DMS153 treated with DMSO at 0.1 percent for 48 hours (cell line): Measurements from ENCODE around the gene C1QL1.

ENCODE experiments used
- DNase-seq: peaks from one replicate; lab custom pipeline; 2025; ENCODE audit not compliant: unreplicated experiment; lab: John Stamatoyannopoulos, UW

The C1QL1 gene

GRCh38 chr17:44968225-44969143, at the start of gene C1QL1:
TSS of gene C1QL1 (minus strand) at chr17:44968303. CDS start at chr17:44968048, 255 bp downstream.
- peak; percentile 61 for DNase-seq

- no peak for DNase-seq
Observed at GRCh38 chr17:45016823-45017222, 48.7 kb upstream of the C1QL1 start.

DNA sequence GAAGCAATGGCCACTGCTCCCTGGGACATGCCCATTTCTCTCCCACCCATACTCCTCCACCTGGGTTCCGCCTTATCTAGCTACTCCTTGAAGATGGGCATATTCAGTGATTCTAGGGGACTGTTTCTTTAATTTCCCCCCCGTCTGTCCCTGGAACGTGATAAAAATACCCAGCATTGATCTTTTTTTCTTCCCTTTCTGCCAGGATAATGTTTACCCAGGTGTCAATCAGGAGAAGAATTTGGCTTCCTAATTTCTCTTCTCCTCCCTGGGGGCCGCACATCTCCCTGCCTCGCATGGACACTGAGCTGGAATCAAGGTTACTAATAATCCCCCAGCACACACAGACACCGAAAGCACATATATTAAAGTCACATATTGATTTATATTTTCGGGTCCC, 48.1 kb upstream of the C1QL1 start:
- DNase-seq: no peak

- DNase-seq: no peak
Observed at GRCh38 chr17:45013021-45013997, 45.2 kb upstream of the C1QL1 start.

DNA sequence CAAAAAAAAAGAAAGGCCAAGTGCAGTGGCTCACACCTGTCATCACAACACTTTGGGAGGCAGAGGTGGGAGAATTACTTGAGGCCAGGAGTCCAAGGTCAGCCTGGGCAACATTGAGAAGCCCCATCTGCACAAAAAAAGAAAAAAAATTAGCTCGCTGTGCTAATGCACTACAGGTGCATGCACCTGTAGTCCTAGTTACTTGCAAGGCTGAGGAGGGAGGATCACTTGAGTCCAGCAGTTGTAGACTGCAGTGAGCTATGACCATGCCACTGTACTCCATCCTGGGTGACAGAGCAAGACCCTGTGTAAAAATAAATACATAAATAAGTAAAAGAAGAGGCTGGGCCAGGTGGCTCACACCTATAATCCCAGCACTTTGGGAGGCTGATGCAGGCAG, 43.7 kb upstream of the C1QL1 start:
- no peak for DNase-seq

DNA sequence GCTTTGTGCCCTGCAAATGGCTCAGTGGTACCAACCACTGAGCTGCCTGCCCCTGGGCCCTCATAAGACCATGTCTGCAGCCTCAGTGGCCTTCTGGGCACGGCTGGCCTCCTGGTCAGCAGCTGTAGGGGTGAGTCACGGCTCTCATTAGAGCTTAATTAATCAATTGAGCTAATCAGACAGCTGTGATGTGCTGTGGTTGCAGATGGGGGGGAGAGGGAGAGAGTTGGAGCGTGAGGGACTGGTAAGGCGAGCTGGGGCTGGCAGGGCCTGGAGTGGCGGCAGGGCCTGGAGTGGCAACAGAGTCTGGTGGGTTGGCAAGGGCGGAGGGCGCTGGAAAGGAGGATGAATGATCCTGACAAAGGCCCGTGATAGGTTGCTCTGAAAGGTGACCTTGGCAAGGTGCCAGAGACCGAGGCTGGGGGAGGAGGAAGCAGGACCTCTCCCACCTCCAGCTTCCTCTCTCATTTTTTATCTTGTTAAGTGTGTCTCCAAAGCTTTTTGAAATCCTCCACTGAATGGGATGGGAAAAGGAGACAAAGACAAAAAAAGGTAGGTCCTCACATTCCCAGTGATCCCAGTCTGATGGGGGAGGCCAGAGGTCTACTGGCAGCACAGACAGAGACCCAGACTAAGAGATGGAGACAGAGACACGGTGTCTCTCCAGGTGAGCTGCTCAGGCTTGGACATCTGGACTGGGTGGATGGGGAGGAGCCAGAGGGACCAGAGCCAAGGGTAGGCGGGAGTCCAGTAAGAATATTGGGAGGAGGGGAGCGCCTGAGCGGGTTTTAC, 41.8 kb upstream of the C1QL1 start:
- peak; percentile 12 for DNase-seq

- no peak for DNase-seq
Observed at GRCh38 chr17:45008216-45008615, 40.1 kb upstream of the C1QL1 start.

DNA sequence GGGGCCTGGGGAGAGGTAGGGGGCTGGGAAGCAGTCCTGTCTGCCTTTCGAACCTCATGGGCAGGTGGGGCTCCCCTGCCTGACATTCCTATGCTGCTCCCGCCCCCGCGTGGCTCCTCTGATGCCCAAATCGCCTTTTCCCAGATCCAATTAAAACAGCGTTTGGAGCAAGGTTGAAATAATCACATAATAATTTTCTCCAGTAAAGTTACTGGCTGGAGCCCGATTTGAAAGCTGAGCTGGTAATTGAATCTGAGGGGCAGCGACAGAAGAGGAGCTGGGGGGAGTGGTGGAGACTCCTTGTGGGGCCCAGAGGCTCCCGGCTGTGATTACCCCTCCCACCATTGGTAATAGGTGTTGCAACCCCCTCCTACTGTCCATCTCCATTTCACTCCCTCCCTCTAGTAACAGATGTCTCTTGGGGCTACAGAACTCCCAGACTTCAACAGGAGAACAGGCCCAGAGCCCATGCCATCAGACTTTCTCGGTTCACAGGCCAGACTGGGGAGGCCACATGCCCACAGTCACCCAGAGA, 38.9 kb upstream of the C1QL1 start:
- DNase-seq: no peak

DNA sequence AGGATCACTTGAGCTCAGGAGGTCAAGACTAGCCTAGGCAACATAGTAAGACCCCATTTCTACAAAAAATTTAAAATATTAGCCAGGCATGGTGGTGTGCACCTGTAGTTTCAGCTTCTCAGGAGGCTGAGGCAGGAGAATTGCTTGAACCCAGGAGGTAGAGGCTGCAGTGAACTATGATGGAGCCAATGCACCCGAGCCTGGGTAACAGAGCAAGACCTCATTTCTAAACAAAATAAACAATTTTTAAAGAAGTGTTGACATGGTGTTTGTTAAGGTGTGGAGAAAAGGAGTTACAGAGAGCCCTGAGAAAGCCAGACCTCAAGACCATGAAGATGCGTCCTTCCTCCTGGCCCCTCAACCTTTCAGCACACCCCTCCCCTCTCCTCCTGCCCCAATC, 37.6 kb upstream of the C1QL1 start:
- DNase-seq: no peak

DNA sequence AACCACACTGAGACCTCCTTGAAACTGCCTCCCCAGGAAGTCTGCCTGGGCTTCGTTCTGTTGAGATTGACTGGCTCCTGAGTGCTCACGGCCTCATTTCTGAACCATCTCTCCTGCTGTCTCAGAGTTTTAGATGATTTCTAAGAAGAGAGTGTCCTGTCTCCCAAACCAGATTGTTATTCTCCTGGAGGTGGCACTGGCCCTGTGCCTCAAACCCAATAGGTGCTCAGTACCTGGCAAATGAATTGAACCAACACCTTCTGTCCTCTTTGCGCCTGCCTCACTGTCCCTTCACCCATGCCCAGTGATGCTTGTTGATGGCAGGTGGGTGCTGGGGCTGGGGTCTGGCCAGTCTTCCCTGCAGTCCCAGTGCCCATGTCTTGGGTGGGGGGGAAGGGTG, 36.3 kb upstream of the C1QL1 start:
- no peak for DNase-seq

DNA sequence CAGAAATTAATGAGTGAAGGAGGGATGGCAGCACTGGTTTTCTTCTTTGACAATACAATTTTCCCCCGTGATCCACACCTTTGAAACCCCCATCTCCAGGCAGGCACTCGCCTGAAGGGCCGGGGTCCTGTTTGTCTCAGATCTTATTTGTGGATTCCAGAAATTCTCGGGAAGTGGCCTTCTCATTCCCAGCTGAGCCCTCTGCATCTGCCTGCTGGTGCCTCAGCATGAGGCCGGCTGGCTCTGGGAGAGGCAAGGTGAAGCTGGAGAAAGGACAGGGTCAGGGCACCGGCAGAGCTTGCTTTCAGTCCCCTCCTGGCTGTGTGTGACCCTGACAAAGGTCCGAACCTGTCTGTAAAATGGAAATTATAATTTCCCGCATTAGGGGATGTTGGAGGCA, 35.8 kb upstream of the C1QL1 start:
- DNase-seq: no peak

- DNase-seq: no peak
Observed at GRCh38 chr17:45001310-45001709, 33.2 kb upstream of the C1QL1 start.

DNA sequence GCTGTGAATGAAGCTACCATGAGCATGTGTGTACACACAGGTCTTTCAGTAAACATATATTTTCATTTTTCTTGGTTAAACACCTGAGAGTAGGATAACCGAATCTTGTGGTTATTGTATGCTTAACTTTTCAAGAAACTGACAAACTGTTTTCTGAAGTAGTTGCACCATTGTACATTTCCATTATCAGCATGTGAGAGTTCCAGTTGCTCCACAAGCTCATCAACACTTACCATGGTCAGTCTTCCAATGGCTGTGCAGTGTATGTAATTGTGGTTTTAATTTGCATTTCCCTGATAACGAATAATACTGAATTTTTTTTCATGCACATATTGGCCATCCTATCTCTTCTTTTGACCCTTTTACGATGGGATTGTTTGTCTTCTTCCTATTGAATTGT, 31.3 kb upstream of the C1QL1 start:
- DNase-seq: no peak

DNA sequence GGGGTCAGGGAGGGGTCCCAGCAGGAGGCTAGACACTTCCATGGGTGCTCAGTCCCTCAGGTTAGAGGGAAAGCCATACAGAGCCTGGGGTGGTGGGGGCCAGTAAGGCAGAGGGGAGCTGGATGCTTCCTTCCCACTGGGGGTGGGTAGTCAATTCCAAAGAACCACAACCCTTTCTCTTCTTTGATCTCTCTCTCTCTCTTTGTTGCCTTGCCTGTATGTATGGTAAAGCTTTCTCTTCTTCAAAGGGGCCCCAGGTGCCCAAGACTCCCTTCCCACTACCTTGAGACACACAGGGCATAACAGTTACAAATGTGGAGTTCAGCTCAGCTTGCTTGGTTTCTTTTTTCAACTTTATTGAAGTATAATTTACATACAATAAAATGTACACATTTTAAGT, 30.5 kb upstream of the C1QL1 start:
- DNase-seq: no peak

DNA sequence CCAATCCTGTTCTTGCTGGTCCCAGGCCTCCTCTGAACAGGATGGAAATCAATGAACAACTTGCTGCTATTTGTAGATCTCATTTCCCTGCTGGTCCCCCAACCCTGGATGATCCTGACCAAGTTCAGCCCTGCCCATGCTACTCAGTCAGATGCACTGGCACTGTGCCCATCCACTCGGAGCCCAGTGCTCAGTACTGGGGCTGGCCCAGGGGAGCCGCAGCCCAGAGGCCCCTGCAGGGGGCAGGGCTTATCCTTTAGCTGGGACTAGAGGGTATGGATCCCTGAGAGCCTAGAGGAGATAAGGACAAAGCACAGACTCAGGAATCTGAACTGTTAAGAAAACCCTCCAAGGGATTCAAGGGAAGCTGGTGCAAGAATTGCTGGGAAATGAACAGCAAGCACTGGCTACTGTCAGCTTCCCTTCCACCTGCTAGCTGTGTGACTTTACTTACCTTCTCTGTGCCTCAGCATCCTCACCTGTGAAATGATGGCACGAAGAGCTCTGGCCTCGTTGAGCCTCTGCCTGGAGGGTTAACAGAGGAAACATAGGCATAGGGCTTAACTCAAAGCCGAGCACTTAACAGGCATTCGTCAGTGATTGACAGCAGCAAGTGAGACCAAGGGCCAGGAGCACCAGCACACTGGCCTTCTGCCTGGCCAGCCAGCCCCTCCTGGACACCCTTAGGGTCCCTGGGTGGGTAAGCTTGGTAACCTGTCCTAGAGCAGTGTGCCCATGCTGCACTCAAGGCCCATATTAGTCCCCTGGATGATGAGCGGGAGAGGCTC, 29.8 kb upstream of the C1QL1 start:
- DNase-seq: no peak

- DNase-seq: no peak
Observed at GRCh38 chr17:44996304-44996703, 28.2 kb upstream of the C1QL1 start.

DNA sequence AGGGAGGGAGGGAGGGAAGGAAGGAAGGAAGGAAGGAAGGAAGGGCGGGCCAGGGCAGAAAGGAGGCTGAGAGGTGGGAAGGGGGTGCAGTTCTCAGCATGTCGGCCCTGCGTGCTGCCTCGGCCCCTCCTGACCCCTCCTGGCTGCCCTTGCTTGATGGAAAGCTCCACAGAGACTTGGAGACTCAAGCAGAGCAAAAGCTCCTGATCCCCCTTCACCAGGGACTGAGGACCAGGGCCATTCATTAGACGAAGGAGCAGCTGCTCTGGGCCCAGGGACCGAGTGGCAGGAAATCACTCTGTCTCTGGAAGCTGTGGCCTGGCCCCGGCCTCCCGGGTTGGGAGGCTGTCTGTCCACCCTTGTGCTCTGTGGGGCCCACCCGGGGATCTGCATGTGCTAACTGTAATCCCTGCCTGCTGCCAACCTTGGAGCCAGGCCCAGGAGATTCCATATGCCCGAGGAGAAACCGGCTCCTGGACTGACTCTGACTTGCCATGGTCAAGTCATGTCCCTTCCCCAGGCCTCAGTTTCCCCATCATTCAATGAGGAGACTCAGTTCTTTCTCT, 27.4 kb upstream of the C1QL1 start:
- DNase-seq: no peak

DNA sequence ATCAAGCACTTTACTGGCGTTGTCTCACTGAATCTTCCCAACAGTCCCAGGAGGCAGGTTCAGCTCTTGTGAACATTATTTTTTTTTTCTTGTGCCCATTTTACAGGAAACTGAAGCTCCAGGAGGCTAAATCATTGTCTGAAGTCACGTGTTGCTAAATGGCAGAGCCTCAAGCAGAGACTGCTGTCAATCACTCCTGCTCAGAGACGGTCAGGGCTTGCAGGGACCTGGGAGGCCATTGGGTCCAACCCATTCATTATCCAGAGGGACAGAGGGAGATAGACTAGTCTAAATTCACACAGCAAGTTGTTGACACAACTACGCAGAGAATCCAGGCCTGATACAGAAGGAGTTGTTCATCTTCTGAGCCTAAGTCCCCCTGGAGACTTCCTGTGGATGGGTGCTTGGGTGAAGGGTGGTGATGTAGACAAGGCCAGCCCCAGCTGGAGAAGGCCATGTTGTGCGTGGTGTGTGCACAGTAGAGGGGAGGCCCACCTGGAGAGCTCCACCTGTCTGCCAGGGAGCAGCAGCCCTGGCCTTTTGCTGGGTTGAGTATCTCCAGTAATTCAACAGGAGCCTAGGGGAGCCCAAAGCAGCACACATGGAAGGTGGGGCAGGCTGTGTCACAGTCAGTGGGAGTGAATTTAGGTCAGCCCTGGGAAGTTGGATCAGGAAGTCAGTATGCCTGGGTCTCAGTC, 24.3 kb upstream of the C1QL1 start:
- no peak for DNase-seq

DNA sequence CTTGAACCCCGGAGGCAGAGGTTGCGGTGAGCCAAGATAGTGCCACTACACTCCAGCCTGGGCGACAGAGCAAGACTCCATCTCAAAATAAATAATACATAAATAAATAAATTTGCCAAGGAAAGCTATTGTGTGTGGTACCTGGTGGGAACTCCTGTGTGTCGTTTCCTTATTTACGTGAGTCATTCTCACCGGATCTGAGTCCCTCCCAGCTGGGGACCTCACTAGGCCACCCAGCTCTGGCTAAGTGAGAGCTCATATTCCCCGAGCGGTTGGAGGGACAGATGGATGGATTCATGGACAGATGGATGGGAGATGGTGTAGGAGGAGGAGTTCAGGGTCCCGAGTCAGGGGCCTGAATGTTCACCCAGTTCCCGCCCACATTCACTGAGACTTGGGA, 22.9 kb upstream of the C1QL1 start:
- no peak for DNase-seq
